LNCAP (cell line): ENCODE data around the gene AKIP1.
A peak's percentile ranks its signal among the peaks of the same experiment; 100 is the strongest.

Experiments used
- TF ChIP-seq, protein P1 (sequence below): fragments of 450-650 bp; IDR thresholded peaks from 2 replicates; pipeline ENCODE4 v1.5.1; 2017; ENCODE audit warnings: mild to moderate bottlenecking

Gene AKIP1, protein sequence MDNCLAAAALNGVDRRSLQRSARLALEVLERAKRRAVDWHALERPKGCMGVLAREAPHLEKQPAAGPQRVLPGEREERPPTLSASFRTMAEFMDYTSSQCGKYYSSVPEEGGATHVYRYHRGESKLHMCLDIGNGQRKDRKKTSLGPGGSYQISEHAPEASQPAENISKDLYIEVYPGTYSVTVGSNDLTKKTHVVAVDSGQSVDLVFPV

DNA sequence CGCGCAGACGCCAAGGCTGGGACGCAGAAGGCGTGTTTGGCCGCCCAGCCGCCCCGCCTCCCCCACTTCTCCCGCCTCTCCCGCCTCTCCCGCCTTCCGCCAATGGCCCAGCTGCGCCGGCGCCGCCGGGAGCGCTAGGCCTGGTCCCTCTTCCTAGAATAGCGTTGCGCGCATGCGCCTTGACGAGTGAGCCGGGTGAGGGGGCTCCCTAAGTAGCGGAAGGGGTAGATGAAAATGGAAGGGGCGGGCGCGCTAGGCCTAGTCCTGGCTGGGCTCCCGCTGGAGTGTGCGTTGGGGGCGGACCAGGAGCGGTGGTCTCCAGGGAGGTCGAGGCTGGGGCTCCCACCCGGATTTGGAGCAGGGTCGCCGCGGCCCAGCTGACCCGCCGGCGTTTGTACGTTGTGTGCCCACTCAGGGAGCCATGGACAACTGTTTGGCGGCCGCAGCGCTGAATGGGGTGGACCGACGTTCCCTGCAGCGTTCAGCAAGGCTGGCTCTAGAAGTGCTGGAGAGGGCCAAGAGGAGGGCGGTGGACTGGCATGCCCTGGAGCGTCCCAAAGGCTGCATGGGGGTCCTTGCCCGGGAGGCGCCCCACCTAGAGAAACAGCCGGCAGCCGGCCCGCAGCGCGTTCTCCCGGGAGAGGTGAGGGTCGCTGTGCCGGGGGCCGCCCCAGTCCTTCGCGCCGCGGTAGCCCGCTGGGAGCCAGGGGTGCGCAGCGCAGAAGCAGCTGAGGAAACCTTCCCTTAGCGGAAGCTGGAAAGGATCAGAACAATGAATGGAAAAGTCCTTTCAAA is at the start of gene AKIP1:
Gene AKIP1, plus strand, starts transcription at position 161 of the 795 bp plus-strand sequence. Its CDS starts 261 bp downstream, at position 422.
- TF ChIP-seq, protein P1, sequence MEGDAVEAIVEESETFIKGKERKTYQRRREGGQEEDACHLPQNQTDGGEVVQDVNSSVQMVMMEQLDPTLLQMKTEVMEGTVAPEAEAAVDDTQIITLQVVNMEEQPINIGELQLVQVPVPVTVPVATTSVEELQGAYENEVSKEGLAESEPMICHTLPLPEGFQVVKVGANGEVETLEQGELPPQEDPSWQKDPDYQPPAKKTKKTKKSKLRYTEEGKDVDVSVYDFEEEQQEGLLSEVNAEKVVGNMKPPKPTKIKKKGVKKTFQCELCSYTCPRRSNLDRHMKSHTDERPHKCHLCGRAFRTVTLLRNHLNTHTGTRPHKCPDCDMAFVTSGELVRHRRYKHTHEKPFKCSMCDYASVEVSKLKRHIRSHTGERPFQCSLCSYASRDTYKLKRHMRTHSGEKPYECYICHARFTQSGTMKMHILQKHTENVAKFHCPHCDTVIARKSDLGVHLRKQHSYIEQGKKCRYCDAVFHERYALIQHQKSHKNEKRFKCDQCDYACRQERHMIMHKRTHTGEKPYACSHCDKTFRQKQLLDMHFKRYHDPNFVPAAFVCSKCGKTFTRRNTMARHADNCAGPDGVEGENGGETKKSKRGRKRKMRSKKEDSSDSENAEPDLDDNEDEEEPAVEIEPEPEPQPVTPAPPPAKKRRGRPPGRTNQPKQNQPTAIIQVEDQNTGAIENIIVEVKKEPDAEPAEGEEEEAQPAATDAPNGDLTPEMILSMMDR = no peak

DNA sequence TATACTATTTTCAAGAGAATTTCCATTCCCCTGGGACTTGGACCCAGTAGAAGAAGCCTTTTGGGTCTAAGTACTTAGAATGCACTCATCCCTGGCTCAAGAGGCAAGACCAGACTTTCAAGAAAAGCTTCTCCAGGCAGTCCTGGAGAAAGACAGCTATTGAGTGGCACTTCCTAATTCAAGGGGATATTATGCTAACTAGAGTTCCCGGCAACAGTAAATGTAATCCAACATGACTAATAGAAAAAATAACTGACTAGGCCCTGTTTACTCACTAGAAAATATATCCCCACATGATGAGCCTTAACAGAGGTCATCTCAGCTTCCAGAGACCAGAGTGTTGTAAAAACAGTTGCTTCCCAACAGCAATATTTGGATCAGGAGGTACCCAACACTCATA is 47.2 kb upstream of the AKIP1 start:
- TF ChIP-seq, protein P1 = no peak

DNA sequence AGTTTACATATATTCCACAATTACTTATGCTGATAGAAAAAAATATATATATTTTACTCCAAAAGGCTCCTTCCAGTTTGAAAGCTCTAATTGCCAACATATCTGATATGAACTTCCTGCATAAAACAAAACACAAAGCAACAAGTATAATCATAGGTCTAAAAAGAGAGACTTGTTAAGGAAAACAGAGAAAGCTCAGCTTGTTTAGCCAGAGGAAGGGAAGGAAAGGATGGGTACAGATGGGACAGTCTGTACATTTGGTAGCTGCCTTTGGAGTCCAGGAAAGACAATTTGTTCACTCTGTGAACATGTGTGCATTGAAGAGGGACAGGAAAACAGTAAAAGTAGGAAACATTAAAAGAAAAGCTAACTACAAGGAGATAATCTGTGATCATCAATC is 45.7 kb upstream of the AKIP1 start:
- TF ChIP-seq, protein P1 = no peak

DNA sequence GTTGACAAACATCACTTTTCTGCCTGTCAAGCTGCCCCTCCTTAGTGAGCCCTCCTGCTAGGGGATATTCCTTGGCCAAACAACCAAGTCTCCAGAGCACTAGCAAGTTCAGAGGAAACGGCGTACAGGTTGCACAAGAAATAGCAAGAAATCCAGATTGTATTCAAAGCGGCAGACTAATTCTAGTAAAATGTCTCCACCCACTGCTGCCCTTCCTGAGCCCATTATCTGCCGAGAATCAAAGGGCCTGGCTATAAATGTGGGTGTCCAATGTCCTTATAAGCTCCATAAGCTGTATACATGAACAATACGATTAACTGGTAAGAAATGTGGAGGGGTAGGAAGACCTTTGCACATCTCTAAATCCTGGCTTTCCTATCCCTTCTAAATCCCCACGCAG is 44.0 kb upstream of the AKIP1 start:
- TF ChIP-seq, protein P1 = no peak

DNA sequence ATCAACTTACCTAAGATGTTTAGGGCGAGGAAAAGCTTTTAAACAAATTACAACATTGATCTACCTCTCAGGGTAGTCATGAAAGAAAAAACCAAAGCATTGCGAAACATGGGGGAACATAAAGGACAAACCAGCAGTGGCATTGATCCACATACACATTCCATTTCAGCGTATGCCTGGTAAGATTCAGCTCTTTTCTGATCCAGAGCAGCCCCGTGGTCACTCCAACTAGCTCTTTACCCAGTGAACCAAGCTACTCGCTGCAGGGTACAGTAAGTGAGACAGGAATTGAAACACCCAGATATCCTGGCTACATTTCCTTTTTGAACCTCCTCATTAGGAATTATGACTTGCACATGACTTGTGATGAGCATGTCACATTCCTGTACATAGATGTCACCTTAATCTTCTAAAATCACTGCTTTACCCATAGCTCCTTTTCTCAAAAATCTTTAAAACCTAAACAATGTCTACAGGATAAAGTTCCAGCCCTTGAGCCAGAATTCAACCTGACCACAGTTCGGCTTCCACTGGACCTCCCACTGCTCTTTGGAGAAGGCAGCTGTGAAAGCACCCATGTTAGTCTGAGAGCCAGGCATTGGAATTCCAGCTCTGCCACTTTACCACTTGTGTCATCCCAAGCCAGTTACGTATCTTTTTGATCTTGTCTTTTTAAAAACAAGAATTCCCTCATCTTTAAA is 42.9 kb upstream of the AKIP1 start:
- TF ChIP-seq, protein P1 = no peak

DNA sequence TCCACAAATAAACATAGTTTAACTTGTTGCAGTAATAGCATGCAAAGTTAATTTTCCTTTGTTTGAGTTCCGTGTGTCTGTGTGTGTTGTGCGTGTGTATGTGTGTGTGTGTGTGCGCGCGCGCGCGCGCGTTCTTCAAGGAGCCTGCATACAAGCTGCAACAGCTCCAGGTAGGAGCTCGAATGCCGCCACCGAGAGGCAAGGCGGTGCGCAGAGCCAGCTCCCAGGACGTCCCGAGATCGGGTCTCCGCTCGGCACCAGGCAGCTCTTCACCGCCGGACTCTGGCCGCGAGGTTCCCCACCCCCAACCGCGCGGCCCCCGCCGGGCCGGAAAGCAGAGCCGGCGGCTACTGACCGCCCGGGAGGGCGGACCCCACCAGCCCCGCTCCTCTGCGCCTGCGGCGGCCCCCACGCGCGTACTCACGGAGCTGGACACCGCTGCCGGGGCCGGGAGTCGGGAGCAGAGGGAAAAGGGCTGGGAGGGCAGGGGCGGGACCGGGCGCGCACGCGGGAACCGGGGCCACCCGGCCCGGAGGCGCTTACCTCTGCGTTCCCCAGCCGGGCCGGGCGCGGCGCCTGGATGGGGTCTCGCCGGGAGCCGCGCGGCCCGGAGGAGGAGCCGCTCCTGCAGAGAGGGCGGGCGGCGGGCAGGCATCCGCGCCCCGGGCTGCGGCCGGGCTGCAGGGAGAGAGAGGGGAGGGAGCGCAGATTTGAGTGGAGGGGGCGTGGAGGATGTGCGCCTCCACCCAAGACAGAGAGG is 40.4 kb upstream of the AKIP1 start:
- TF ChIP-seq, protein P1 = peak; percentile 27; the same call in 1 of the 2 replicates

DNA sequence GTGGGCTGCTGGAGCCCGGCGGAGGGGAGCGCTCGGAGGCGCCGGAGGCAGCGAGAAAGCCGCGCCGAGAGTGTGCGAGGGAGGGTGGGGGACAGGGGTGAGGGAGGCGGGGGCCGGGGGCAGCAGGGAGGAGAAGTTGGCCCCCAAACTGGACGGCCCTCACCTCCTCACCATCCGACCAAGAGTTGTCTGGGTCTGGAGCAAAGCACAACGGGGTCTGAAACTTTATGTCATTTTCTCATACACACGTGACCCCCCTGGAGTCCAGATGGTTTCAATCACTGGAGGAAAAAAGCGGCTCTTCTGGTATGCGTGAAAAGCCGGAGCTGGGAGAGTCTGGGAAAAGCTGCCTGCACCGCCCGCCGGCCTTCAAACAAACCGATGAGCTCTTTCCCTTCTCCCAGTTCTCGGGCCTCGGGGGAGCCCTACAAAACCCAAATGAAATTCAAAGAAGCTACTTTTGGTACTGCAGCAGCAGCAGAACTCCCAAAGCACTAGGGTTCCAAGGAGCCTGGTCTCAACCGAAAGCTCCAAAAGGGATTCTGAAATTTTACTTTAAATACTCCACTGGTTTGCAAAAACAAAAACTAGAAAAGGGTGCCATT is 39.7 kb upstream of the AKIP1 start:
- TF ChIP-seq, protein P1 = no peak
